Central memory CD4-positive, alpha-beta T cell (primary cell): ENCODE measurements around the gene MAP3K9.
A peak's percentile ranks its signal among the peaks of the same experiment; 100 is the strongest.
"Not testable (repeated sequence)": the region's sequence is repeated elsewhere in the genome, so short reads cannot be mapped to it uniquely, and the experiment has no call there.

Experiments used
- DNase-seq: peaks from one replicate; pipeline ENCODE4 v3.0.0; 2022

MAP3K9 gene

GRCh38 chr14:70718383-70719118 lies 90.8 kb downstream of the MAP3K9 start:
- no peak for DNase-seq

- no peak for DNase-seq
Observed at GRCh38 chr14:70716958-70717357, 92.4 kb downstream of the MAP3K9 start.

GRCh38 chr14:70716483-70716882 lies 92.8 kb downstream of the MAP3K9 start:
- DNase-seq: no peak

- peak; percentile 35 for DNase-seq
Observed at GRCh38 chr14:70714055-70714550, 95.2 kb downstream of the MAP3K9 start.

GRCh38 chr14:70713511-70713916 lies 95.8 kb downstream of the MAP3K9 start:
- no peak for DNase-seq

GRCh38 chr14:70713096-70713495 lies 96.2 kb downstream of the MAP3K9 start:
- no peak for DNase-seq

GRCh38 chr14:70711451-70711850 lies 97.9 kb downstream of the MAP3K9 start:
- no peak for DNase-seq

- DNase-seq: no peak
Observed at GRCh38 chr14:70709726-70710382, 99.5 kb downstream of the MAP3K9 start.

- DNase-seq: no peak
Observed at GRCh38 chr14:70708717-70709570, 100.4 kb downstream of the MAP3K9 start.

- no peak for DNase-seq
Observed at GRCh38 chr14:70707138-70708038, 101.9 kb downstream of the MAP3K9 start.

- no peak for DNase-seq
Observed at GRCh38 chr14:70706177-70706576, 103.1 kb downstream of the MAP3K9 start.

GRCh38 chr14:70704960-70705359 lies 104.4 kb downstream of the MAP3K9 start:
- no peak for DNase-seq

- DNase-seq: not testable (repeated sequence)
Observed at GRCh38 chr14:70703621-70704168, 105.6 kb downstream of the MAP3K9 start.

- no peak for DNase-seq
Observed at GRCh38 chr14:70702161-70702560, 107.2 kb downstream of the MAP3K9 start.

GRCh38 chr14:70701610-70702009 lies 107.7 kb downstream of the MAP3K9 start:
- DNase-seq: no peak

- DNase-seq: no peak
Observed at GRCh38 chr14:70700955-70701585, 108.2 kb downstream of the MAP3K9 start.

- DNase-seq: no peak
Observed at GRCh38 chr14:70699646-70700045, 109.7 kb downstream of the MAP3K9 start.

- no peak for DNase-seq
Observed at GRCh38 chr14:70698288-70698687, 111.0 kb downstream of the MAP3K9 start.

GRCh38 chr14:70697701-70698100 lies 111.6 kb downstream of the MAP3K9 start:
- no peak for DNase-seq

GRCh38 chr14:70696026-70696425 lies 113.3 kb downstream of the MAP3K9 start:
- no peak for DNase-seq

GRCh38 chr14:70692210-70692609 lies 117.1 kb downstream of the MAP3K9 start:
- no peak for DNase-seq
